Mucosa of descending colon (tissue), 3 donors: ENCODE data around the gene ADGRG4. TPM values are rescaled to one million over a fixed set of nuclear protein-coding genes. Genes with fewer than 3 reads are reported as not detected.

Experiments
- ATAC-seq: fragments of 200-7000 bp; cut with Tn5 transposase; one replicate; pipeline ENCODE4 v1.9.1; 2020; ENCODE audit warnings: mild to moderate bottlenecking, moderate library complexity
- DNase-seq, 3 donors: peaks; one replicate each; pipeline ENCODE4 v3.0.0-alpha.2; 2020
- H3K36me3 ChIP-seq: fragments of 200-600 bp; one replicate; pipeline ENCODE4 v1.8.0; 2021; ENCODE audit warnings: low read depth, mild to moderate bottlenecking
- H3K4me1 ChIP-seq: fragments of 200-600 bp; one replicate; pipeline ENCODE4 v1.8.0; 2021; ENCODE audit warnings: low read depth, mild to moderate bottlenecking
- H3K4me3 ChIP-seq: fragments of 200-600 bp; one replicate; pipeline ENCODE4 v1.8.0; 2021; ENCODE audit warnings: mild to moderate bottlenecking
- H3K9me3 ChIP-seq: fragments of 200-600 bp; one replicate; pipeline ENCODE4 v1.8.0; 2021; ENCODE audit warnings: mild to moderate bottlenecking
- intact Hi-C, 2 donors: fragments of 100-400 bp; cut with DNase I in 1 of 2; cut with micrococcal nuclease in 1 of 2; formaldehyde crosslinking; loops; one replicate each; pipeline versions ENCODE4 v1.11.0 to v1.11.1; 2022; cut with DNase I, micrococcal nuclease
- total RNA-seq, 3 donors: library from RNA; stranded (reverse); fragmentation: NEBNext Ultra II Directional in 2 of 3; extraction: Animal tissue kit (Norgen Biotek cat#: 25700) in 2 of 3; gene quantifications; one replicate each; pipeline versions ENCODE4 v1.2.1 to v1.2.4, GENCODE V29; 2021 to 2023
- TF ChIP-seq, protein P1 (sequence below): fragments of 200-600 bp; IDR thresholded peaks from one replicate; pipeline ENCODE4 v1.8.0; 2022; ENCODE audit warnings: antibody characterized with exemption, mild to moderate bottlenecking
- donor health status: DM: no; HTN: no; CAD: no; lungs with moderate emphysema.
- donor health status: DM: no; HTN: no; CAD: no.
- donor health status: DM: no; HTN: yes; CAD: no.

Gene ADGRG4
- total RNA-seq, 3 donors from 2014 or later = 0.03 TPM; not detected in 1

DNA sequence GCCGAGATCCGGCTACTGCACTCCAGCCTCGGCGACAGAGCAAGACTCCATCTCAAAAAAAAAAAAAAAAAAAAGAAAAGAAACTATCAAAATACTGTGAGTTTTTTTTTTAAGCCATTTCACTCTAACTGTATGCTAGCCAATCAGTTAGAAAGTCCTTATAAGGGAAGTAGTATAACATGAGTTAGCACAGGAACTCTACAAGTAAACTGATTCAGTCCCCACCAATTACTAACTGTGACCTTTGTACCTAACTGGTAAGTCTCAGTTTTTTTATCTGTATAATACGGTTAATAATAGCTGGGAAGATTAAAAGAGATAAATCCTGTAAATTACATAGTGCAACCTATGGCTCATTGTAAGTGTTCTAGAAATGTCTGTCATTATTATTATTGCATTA is 151.9 kb downstream of the ADGRG4 start:
- DNase-seq = no peak

DNA sequence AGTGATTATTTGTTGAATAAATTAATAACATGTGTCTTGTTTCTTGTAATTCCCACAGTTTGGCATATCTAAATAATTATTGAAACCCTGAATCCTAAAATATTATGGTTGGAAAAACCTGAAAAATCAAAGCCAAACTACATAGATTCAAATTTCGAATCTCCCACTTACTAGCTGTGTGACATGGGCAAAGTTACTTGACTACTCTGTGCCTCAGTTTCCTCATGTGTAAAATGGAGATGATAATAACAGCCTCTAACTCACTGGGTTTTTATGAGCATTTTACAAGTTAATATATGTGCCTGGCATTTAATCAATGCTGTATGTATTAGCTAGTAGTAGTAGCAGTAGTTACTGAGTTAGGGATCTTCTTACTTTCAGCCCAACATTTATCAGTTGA is 152.4 kb downstream of the ADGRG4 start:
- ATAC-seq = no peak
- no peaks in the 10 kb centered on the region for H3K9me3 ChIP-seq
- no peaks in the 10 kb centered on the region for H3K36me3 ChIP-seq
- H3K4me1 ChIP-seq = no peaks in the 10 kb centered on the region
- no peak for DNase-seq
- intact Hi-C loops = no loop called here
- H3K4me3 ChIP-seq = no peak overlapping the region
- TF ChIP-seq, protein P1, sequence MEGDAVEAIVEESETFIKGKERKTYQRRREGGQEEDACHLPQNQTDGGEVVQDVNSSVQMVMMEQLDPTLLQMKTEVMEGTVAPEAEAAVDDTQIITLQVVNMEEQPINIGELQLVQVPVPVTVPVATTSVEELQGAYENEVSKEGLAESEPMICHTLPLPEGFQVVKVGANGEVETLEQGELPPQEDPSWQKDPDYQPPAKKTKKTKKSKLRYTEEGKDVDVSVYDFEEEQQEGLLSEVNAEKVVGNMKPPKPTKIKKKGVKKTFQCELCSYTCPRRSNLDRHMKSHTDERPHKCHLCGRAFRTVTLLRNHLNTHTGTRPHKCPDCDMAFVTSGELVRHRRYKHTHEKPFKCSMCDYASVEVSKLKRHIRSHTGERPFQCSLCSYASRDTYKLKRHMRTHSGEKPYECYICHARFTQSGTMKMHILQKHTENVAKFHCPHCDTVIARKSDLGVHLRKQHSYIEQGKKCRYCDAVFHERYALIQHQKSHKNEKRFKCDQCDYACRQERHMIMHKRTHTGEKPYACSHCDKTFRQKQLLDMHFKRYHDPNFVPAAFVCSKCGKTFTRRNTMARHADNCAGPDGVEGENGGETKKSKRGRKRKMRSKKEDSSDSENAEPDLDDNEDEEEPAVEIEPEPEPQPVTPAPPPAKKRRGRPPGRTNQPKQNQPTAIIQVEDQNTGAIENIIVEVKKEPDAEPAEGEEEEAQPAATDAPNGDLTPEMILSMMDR = no peak

More for the DNA sequence above, 151.9 kb downstream of the ADGRG4 start:
- no peaks in the 10 kb centered on the region for H3K9me3 ChIP-seq
- H3K36me3 ChIP-seq = no peaks in the 10 kb centered on the region
- no peak for ATAC-seq
- TF ChIP-seq, protein P1 = no peak
- H3K4me1 ChIP-seq = no peaks in the 10 kb centered on the region
- intact Hi-C loops = no loop called here
- H3K4me3 ChIP-seq = no peak overlapping the region

- Histone ChIP-seq H3K36me3 (no peaks in the 10 kb centered on the region), H3K9me3 (no peaks in the 10 kb centered on the region), H3K4me1 (no peaks in the 10 kb centered on the region), H3K4me3 (no peak overlapping the region)
- TF ChIP-seq, protein P1 = no peak
- DNase-seq = no peak
- ATAC-seq = no peak
- intact Hi-C loops = no loop called here
These were observed 153.0 kb downstream of the ADGRG4 start for GRCh38 chrX:136453771-136454170.

DNA sequence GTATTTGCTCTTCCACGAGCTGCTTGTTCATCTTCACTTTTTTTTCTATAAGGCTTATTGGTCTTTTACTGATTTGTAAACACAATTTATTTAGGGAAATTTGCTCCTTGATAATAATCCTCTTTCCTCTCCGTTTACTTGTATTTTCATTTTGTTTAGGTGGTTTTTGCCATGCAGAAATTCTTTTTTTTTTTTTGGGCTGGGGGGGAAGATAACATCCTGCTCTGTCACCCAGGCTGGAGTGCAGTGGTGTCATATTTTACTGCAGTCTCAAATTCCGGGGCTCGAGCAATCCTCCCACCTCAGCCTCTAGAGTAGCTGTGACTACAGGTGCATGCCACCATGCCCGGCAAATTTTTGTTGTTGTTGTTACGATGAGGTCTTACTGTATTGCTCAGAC is 155.4 kb downstream of the ADGRG4 start:
- no peak for DNase-seq
- no peak for ATAC-seq
- Histone ChIP-seq H3K36me3 (no peaks in the 10 kb centered on the region), H3K4me3 (no peak overlapping the region), H3K4me1 (no peaks in the 10 kb centered on the region), H3K9me3 (no peaks in the 10 kb centered on the region)
- TF ChIP-seq, protein P1 = no peak
- intact Hi-C loops = no loop called here

GRCh38 chrX:136457303-136457917 is 156.6 kb downstream of the ADGRG4 start:
- intact Hi-C loops = no loop called here

More at GRCh38 chrX:136457303-136457917, 156.6 kb downstream of the ADGRG4 start:
- no peaks in the 10 kb centered on the region for H3K9me3 ChIP-seq
- TF ChIP-seq, protein P1 = no peak
- no peaks in the 10 kb centered on the region for H3K36me3 ChIP-seq
- no peaks in the 10 kb centered on the region for H3K4me1 ChIP-seq
- DNase-seq (no peak), ATAC-seq (no peak)
- no peak overlapping the region for H3K4me3 ChIP-seq
